ENCODE data around the gene KCNJ4. TPM values are rescaled to one million over a fixed set of nuclear protein-coding genes. Genes with fewer than 3 reads are reported as not detected.

KCNJ4 gene
- total RNA-seq, 1 experiment from 2014 or later = 0.27 TPM

DNA sequence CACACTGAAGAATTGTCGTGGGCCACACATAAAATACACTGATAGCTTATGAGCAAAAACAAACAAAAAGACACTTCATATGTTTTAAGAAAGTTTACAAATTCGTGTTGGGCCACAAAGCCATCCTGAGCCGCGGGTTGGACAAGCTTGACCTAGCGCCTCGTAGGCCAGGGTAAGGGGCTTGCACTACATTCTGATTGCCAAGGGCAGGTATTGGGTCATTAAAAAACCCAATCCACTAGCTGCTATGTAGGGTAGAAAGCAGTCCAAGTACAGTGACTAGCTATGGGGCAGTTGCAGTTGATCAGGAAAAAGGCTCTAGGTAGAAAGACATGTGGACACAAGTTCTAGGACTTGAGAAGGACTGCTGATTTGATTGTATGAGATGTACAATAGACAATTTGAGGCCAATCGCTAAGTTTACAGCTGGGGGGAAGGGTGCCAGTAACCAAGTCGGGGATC, 26.9 kb upstream of the KCNJ4 start:
- peaks cover 8% of the 10 kb centered on the region for H3K4me1 Mint-ChIP-seq (ENCODE audit: low read depth, unreplicated experiment)
- peaks cover 81% of the 10 kb centered on the region for H3K36me3 Mint-ChIP-seq (ENCODE audit: insufficient read depth, unreplicated experiment)
- Histone ChIP-seq H3K4me3 (ENCODE audit: low read depth, low read length) (no peak overlapping the region), H3K9me3 (no peaks in the 10 kb centered on the region), H3K4me1 (peaks cover 11% of the 10 kb centered on the region), H3K36me3 (ENCODE audit: control insufficient read depth, insufficient read depth, low read length) (peaks cover 6% of the 10 kb centered on the region; the same call in 1 of the 2 replicates), H3K27me3 (replicated peaks; ENCODE audit: control insufficient read depth, insufficient read depth, low read length) (no peaks in the 10 kb centered on the region)
- H3K27me3 Mint-ChIP-seq (ENCODE audit: insufficient read depth, unreplicated experiment) = no peaks in the 10 kb centered on the region
- intact Hi-C loops (cut with micrococcal nuclease; ENCODE audit: unreplicated experiment) = loop anchor here (5.0 kb wide), 1 partner anchor 90 kb away; the partner anchor contains the start of gene DMC1
- TF ChIP-seq, protein P1, sequence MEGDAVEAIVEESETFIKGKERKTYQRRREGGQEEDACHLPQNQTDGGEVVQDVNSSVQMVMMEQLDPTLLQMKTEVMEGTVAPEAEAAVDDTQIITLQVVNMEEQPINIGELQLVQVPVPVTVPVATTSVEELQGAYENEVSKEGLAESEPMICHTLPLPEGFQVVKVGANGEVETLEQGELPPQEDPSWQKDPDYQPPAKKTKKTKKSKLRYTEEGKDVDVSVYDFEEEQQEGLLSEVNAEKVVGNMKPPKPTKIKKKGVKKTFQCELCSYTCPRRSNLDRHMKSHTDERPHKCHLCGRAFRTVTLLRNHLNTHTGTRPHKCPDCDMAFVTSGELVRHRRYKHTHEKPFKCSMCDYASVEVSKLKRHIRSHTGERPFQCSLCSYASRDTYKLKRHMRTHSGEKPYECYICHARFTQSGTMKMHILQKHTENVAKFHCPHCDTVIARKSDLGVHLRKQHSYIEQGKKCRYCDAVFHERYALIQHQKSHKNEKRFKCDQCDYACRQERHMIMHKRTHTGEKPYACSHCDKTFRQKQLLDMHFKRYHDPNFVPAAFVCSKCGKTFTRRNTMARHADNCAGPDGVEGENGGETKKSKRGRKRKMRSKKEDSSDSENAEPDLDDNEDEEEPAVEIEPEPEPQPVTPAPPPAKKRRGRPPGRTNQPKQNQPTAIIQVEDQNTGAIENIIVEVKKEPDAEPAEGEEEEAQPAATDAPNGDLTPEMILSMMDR (IDR thresholded peaks at IDR 0.05; ENCODE audit: insufficient read depth in 1 of 2, low read depth in 1 of 2, low read length in 1 of 2, severe bottlenecking in 1 of 2, unreplicated experiment in 1 of 2) = no peak
- H3K27ac Mint-ChIP-seq (ENCODE audit: unreplicated experiment) = no peak overlapping the region
- no peak for DNase-seq
- no peaks in the 10 kb centered on the region for H3K9me3 Mint-ChIP-seq (ENCODE audit: unreplicated experiment)
- H3K4me3 Mint-ChIP-seq (ENCODE audit: unreplicated experiment) = no peak overlapping the region
- POLR2A ChIA-PET = interaction anchor here (0.6 kb wide), 1 partner anchor 59 kb away, joined by 3 read pairs; no protein-coding TSS in a partner anchor
- BruUV-seq (replicated peaks) = no TSS peak
- CTCF ChIA-PET = no interaction called here

DNA sequence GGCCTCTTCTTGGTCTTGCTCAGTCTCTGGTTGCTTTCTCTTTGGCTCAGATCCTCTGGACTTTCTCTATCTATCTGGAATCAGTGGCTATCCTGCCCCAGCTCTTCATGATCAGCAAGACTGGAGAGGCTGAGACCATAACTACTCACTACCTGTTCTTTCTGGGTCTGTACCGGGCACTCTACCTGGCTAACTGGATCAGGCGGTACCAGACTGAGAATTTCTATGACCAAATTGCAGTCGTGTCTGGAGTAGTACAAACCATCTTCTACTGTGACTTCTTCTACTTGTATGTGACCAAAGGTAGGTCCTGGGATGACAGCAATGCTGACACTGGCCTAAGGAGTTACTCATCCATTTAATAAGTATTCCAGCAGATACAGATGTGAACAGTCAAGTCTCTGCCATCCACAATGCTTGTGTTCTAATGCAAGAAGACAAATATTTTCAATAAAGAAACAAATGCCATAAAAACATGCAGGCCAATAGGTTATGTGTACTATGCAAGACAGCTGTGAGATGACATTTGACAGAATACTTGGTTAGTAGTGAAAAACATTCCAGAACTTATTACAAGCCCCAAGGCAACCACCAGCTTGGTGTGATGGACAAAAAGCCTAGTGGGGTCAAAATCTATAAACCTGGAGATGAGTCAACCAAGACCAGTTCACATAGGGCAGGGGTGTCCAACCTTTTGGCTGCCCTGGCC, 26.3 kb upstream of the KCNJ4 start:
- no peak for DNase-seq
- intact Hi-C loops (cut with micrococcal nuclease; ENCODE audit: unreplicated experiment) = loop anchor here (5.0 kb wide), 1 partner anchor 91 kb away; the partner anchor contains the start of gene DMC1
- ChIA-PET CTCF (no interaction called here), POLR2A (no interaction called here)
- Histone ChIP-seq H3K9me3 (no peaks in the 10 kb centered on the region), H3K36me3 (ENCODE audit: control insufficient read depth, insufficient read depth, low read length) (peaks cover 6% of the 10 kb centered on the region; the same call in 1 of the 2 replicates), H3K4me1 (peaks cover 11% of the 10 kb centered on the region), H3K4me3 (ENCODE audit: low read depth, low read length) (no peak overlapping the region), H3K27me3 (replicated peaks; ENCODE audit: control insufficient read depth, insufficient read depth, low read length) (no peaks in the 10 kb centered on the region)
- Mint-ChIP-seq H3K27ac (ENCODE audit: unreplicated experiment) (peak overlapping the region; percentile 15), H3K4me3 (ENCODE audit: unreplicated experiment) (no peak overlapping the region), H3K9me3 (ENCODE audit: unreplicated experiment) (no peaks in the 10 kb centered on the region), H3K4me1 (ENCODE audit: low read depth, unreplicated experiment) (peaks cover 8% of the 10 kb centered on the region), H3K36me3 (ENCODE audit: insufficient read depth, unreplicated experiment) (peaks cover 76% of the 10 kb centered on the region), H3K27me3 (ENCODE audit: insufficient read depth, unreplicated experiment) (no peaks in the 10 kb centered on the region)
- TF ChIP-seq, protein P1 (IDR thresholded peaks at IDR 0.05; ENCODE audit: insufficient read depth in 1 of 2, low read depth in 1 of 2, low read length in 1 of 2, severe bottlenecking in 1 of 2, unreplicated experiment in 1 of 2) = no peak
- BruUV-seq (replicated peaks) = no TSS peak

DNA sequence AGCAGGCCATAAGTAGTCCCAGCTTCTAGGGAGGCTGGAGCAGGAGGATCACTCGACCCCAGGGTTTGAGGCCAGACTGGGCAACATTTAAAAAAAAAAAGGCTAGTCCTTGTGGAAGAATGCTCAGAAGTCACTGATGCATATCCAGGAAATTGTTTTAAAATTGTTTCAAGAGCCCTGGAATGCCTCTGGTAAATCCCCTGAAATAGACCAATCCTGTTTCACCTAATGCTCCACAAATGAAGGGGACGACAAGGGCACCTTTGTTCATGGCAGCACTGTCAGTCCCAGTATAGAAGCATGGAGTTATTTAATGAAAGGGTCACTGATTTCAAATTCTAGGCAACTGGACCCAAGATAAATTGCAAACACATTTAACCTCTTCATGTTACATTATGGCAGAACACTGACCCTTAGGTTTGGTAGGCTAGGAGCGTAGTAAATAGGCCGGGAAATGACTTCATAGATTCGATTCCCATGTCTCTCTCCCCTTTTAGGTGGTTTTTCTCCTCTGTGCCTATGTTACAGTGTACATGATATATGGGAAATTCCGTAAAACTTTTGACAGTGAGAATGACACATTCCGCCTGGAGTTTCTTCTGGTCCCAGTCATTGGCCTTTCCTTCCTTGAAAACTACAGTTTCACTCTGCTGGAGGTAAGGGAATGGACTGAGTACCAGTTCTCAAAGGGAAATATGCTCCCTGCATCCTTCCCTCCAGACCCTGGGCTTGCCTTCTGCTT, 24.3 kb upstream of the KCNJ4 start:
- H3K27ac Mint-ChIP-seq (ENCODE audit: unreplicated experiment) = no peak overlapping the region
- no TSS peak for BruUV-seq (replicated peaks)
- peaks cover 11% of the 10 kb centered on the region for H3K4me1 ChIP-seq
- H3K36me3 Mint-ChIP-seq (ENCODE audit: insufficient read depth, unreplicated experiment) = peaks cover 59% of the 10 kb centered on the region
- H3K9me3 ChIP-seq = no peaks in the 10 kb centered on the region
- H3K9me3 Mint-ChIP-seq (ENCODE audit: unreplicated experiment) = no peaks in the 10 kb centered on the region
- no peak overlapping the region for H3K4me3 ChIP-seq (ENCODE audit: low read depth, low read length)
- H3K36me3 ChIP-seq (ENCODE audit: control insufficient read depth, insufficient read depth, low read length) = peaks cover 2% of the 10 kb centered on the region; the same call in 1 of the 2 replicates
- H3K4me3 Mint-ChIP-seq (ENCODE audit: unreplicated experiment) = no peak overlapping the region
- intact Hi-C loops (cut with micrococcal nuclease; ENCODE audit: unreplicated experiment) = no loop called here
- CTCF ChIA-PET = no interaction called here
- no peaks in the 10 kb centered on the region for H3K27me3 ChIP-seq (replicated peaks; ENCODE audit: control insufficient read depth, insufficient read depth, low read length)
- TF ChIP-seq, protein P1 (IDR thresholded peaks at IDR 0.05; ENCODE audit: insufficient read depth in 1 of 2, low read depth in 1 of 2, low read length in 1 of 2, severe bottlenecking in 1 of 2, unreplicated experiment in 1 of 2) = no peak
- no peaks in the 10 kb centered on the region for H3K27me3 Mint-ChIP-seq (ENCODE audit: insufficient read depth, unreplicated experiment)
- no peak for DNase-seq
- peaks cover 8% of the 10 kb centered on the region for H3K4me1 Mint-ChIP-seq (ENCODE audit: low read depth, unreplicated experiment)
- POLR2A ChIA-PET = no interaction called here

All from Caco-2 (cell line).